Measurements from ENCODE around the gene SH3RF2. TPM values are rescaled to one million over a fixed set of nuclear protein-coding genes. Genes with fewer than 3 reads are reported as not detected.

Gene SH3RF2
- total RNA-seq, 1 experiment from 2014 or later: not detected

- H3K9me3 ChIP-seq (ENCODE audit: low read length): no peaks in the 10 kb centered on the region
These were observed 32.8 kb downstream of the SH3RF2 start for GRCh38 chr5:145968970-145969713.

GRCh38 chr5:145969714-145970092, 33.3 kb downstream of the SH3RF2 start:
- H3K4me3 ChIP-seq (ENCODE audit: low read length): no peak overlapping the region
- no peak overlapping the region for H3K9ac ChIP-seq (ENCODE audit: low read length)
- no peaks in the 10 kb centered on the region for H4K20me1 ChIP-seq (ENCODE audit: insufficient read depth, low read depth, low read length)
- H3K4me2 ChIP-seq (ENCODE audit: low read depth, low read length, poor library complexity, severe bottlenecking): no peak overlapping the region
- H3K27ac ChIP-seq (ENCODE audit: low read length): no peak overlapping the region
- no peaks in the 10 kb centered on the region for H3K9me2 ChIP-seq (replicated peaks; ENCODE audit: insufficient read depth, low read length)
- no peak for DNase-seq
- no peaks in the 10 kb centered on the region for H3K79me2 ChIP-seq (ENCODE audit: low read length)
- no peak overlapping the region for H2AFZ ChIP-seq (ENCODE audit: low read length)
- H3K9me3 ChIP-seq (ENCODE audit: low read length): no peaks in the 10 kb centered on the region
- H3K36me3 ChIP-seq (ENCODE audit: insufficient read depth, low read length): no peaks in the 10 kb centered on the region
- H3K4me1 ChIP-seq (ENCODE audit: low read length): no peaks in the 10 kb centered on the region
- H3K27me3 ChIP-seq (ENCODE audit: low read length): no peaks in the 10 kb centered on the region

More at GRCh38 chr5:145968970-145969713, 32.8 kb downstream of the SH3RF2 start:
- H3K36me3 ChIP-seq (ENCODE audit: insufficient read depth, low read length): no peaks in the 10 kb centered on the region
- no peak overlapping the region for H3K4me2 ChIP-seq (ENCODE audit: low read depth, low read length, poor library complexity, severe bottlenecking)
- H3K9me2 ChIP-seq (replicated peaks; ENCODE audit: insufficient read depth, low read length): no peaks in the 10 kb centered on the region
- H3K4me3 ChIP-seq (ENCODE audit: low read length): no peak overlapping the region
- no peak overlapping the region for H3K9ac ChIP-seq (ENCODE audit: low read length)
- no peak overlapping the region for H2AFZ ChIP-seq (ENCODE audit: low read length)
- DNase-seq: no peak
- H3K27ac ChIP-seq (ENCODE audit: low read length): no peak overlapping the region
- no peaks in the 10 kb centered on the region for H3K79me2 ChIP-seq (ENCODE audit: low read length)
- H3K27me3 ChIP-seq (ENCODE audit: low read length): no peaks in the 10 kb centered on the region
- no peaks in the 10 kb centered on the region for H3K4me1 ChIP-seq (ENCODE audit: low read length)
- H4K20me1 ChIP-seq (ENCODE audit: insufficient read depth, low read depth, low read length): no peaks in the 10 kb centered on the region

- H3K9ac ChIP-seq (ENCODE audit: low read length): no peak overlapping the region
- no peaks in the 10 kb centered on the region for H4K20me1 ChIP-seq (ENCODE audit: insufficient read depth, low read depth, low read length)
- no peak overlapping the region for H3K27ac ChIP-seq (ENCODE audit: low read length)
- no peak overlapping the region for H3K4me2 ChIP-seq (ENCODE audit: low read depth, low read length, poor library complexity, severe bottlenecking)
- H3K4me3 ChIP-seq (ENCODE audit: low read length): no peak overlapping the region
- no peaks in the 10 kb centered on the region for H3K9me3 ChIP-seq (ENCODE audit: low read length)
- H2AFZ ChIP-seq (ENCODE audit: low read length): no peak overlapping the region
- no peaks in the 10 kb centered on the region for H3K4me1 ChIP-seq (ENCODE audit: low read length)
- no peaks in the 10 kb centered on the region for H3K9me2 ChIP-seq (replicated peaks; ENCODE audit: insufficient read depth, low read length)
- no peaks in the 10 kb centered on the region for H3K27me3 ChIP-seq (ENCODE audit: low read length)
- H3K36me3 ChIP-seq (ENCODE audit: insufficient read depth, low read length): no peaks in the 10 kb centered on the region
- no peaks in the 10 kb centered on the region for H3K79me2 ChIP-seq (ENCODE audit: low read length)
- DNase-seq: no peak
These were observed 34.7 kb downstream of the SH3RF2 start for GRCh38 chr5:145971108-145971507.

GRCh38 chr5:145971701-145972100, 35.3 kb downstream of the SH3RF2 start:
- no peak overlapping the region for H3K4me2 ChIP-seq (ENCODE audit: low read depth, low read length, poor library complexity, severe bottlenecking)
- no peaks in the 10 kb centered on the region for H3K9me3 ChIP-seq (ENCODE audit: low read length)
- H3K4me3 ChIP-seq (ENCODE audit: low read length): no peak overlapping the region
- no peaks in the 10 kb centered on the region for H3K4me1 ChIP-seq (ENCODE audit: low read length)
- H3K27ac ChIP-seq (ENCODE audit: low read length): no peak overlapping the region
- no peaks in the 10 kb centered on the region for H3K36me3 ChIP-seq (ENCODE audit: insufficient read depth, low read length)
- H3K9ac ChIP-seq (ENCODE audit: low read length): no peak overlapping the region
- DNase-seq: no peak
- H4K20me1 ChIP-seq (ENCODE audit: insufficient read depth, low read depth, low read length): no peaks in the 10 kb centered on the region
- no peaks in the 10 kb centered on the region for H3K27me3 ChIP-seq (ENCODE audit: low read length)
- H3K79me2 ChIP-seq (ENCODE audit: low read length): no peaks in the 10 kb centered on the region
- H3K9me2 ChIP-seq (replicated peaks; ENCODE audit: insufficient read depth, low read length): no peaks in the 10 kb centered on the region
- no peak overlapping the region for H2AFZ ChIP-seq (ENCODE audit: low read length)

- no peak overlapping the region for H2AFZ ChIP-seq (ENCODE audit: low read length)
- H3K9me3 ChIP-seq (ENCODE audit: low read length): no peaks in the 10 kb centered on the region
- H3K27ac ChIP-seq (ENCODE audit: low read length): no peak overlapping the region
- H3K79me2 ChIP-seq (ENCODE audit: low read length): no peaks in the 10 kb centered on the region
- no peak overlapping the region for H3K4me2 ChIP-seq (ENCODE audit: low read depth, low read length, poor library complexity, severe bottlenecking)
- H3K9ac ChIP-seq (ENCODE audit: low read length): no peak overlapping the region
- no peak overlapping the region for H3K4me3 ChIP-seq (ENCODE audit: low read length)
- no peaks in the 10 kb centered on the region for H4K20me1 ChIP-seq (ENCODE audit: insufficient read depth, low read depth, low read length)
- no peak for DNase-seq
- no peaks in the 10 kb centered on the region for H3K4me1 ChIP-seq (ENCODE audit: low read length)
- H3K9me2 ChIP-seq (replicated peaks; ENCODE audit: insufficient read depth, low read length): no peaks in the 10 kb centered on the region
- no peaks in the 10 kb centered on the region for H3K27me3 ChIP-seq (ENCODE audit: low read length)
- no peaks in the 10 kb centered on the region for H3K36me3 ChIP-seq (ENCODE audit: insufficient read depth, low read length)
These were observed 38.6 kb downstream of the SH3RF2 start for GRCh38 chr5:145975001-145975360.

GRCh38 chr5:145975361-145976066, 39.1 kb downstream of the SH3RF2 start:
- H3K4me3 ChIP-seq (ENCODE audit: low read length): no peak overlapping the region
- H3K79me2 ChIP-seq (ENCODE audit: low read length): no peaks in the 10 kb centered on the region
- DNase-seq: no peak
- H3K27ac ChIP-seq (ENCODE audit: low read length): no peak overlapping the region
- H3K9me3 ChIP-seq (ENCODE audit: low read length): no peaks in the 10 kb centered on the region
- H4K20me1 ChIP-seq (ENCODE audit: insufficient read depth, low read depth, low read length): no peaks in the 10 kb centered on the region
- no peaks in the 10 kb centered on the region for H3K4me1 ChIP-seq (ENCODE audit: low read length)
- H3K9ac ChIP-seq (ENCODE audit: low read length): no peak overlapping the region
- H2AFZ ChIP-seq (ENCODE audit: low read length): no peak overlapping the region
- H3K9me2 ChIP-seq (replicated peaks; ENCODE audit: insufficient read depth, low read length): no peaks in the 10 kb centered on the region
- no peaks in the 10 kb centered on the region for H3K27me3 ChIP-seq (ENCODE audit: low read length)
- no peaks in the 10 kb centered on the region for H3K36me3 ChIP-seq (ENCODE audit: insufficient read depth, low read length)
- no peak overlapping the region for H3K4me2 ChIP-seq (ENCODE audit: low read depth, low read length, poor library complexity, severe bottlenecking)

GRCh38 chr5:145976431-145977155, 40.2 kb downstream of the SH3RF2 start:
- Histone ChIP-seq H3K27me3 (ENCODE audit: low read length) (no peaks in the 10 kb centered on the region), H3K9ac (ENCODE audit: low read length) (no peak overlapping the region), H3K79me2 (ENCODE audit: low read length) (no peaks in the 10 kb centered on the region), H3K36me3 (ENCODE audit: insufficient read depth, low read length) (no peaks in the 10 kb centered on the region), H3K9me3 (ENCODE audit: low read length) (no peaks in the 10 kb centered on the region), H3K4me3 (ENCODE audit: low read length) (no peak overlapping the region), H3K4me2 (ENCODE audit: low read depth, low read length, poor library complexity, severe bottlenecking) (no peak overlapping the region), H3K4me1 (ENCODE audit: low read length) (no peaks in the 10 kb centered on the region), H3K9me2 (replicated peaks; ENCODE audit: insufficient read depth, low read length) (no peaks in the 10 kb centered on the region), H4K20me1 (ENCODE audit: insufficient read depth, low read depth, low read length) (no peaks in the 10 kb centered on the region), H2AFZ (ENCODE audit: low read length) (no peak overlapping the region), H3K27ac (ENCODE audit: low read length) (no peak overlapping the region)
- no peak for DNase-seq

GRCh38 chr5:145978171-145978570, 41.8 kb downstream of the SH3RF2 start:
- Histone ChIP-seq H3K4me1 (ENCODE audit: low read length) (no peaks in the 10 kb centered on the region), H3K9me3 (ENCODE audit: low read length) (no peaks in the 10 kb centered on the region), H3K9me2 (replicated peaks; ENCODE audit: insufficient read depth, low read length) (no peaks in the 10 kb centered on the region), H3K4me2 (ENCODE audit: low read depth, low read length, poor library complexity, severe bottlenecking) (no peak overlapping the region), H3K79me2 (ENCODE audit: low read length) (no peaks in the 10 kb centered on the region), H3K9ac (ENCODE audit: low read length) (no peak overlapping the region), H3K4me3 (ENCODE audit: low read length) (no peak overlapping the region), H4K20me1 (ENCODE audit: insufficient read depth, low read depth, low read length) (no peaks in the 10 kb centered on the region), H2AFZ (ENCODE audit: low read length) (no peak overlapping the region), H3K27ac (ENCODE audit: low read length) (no peak overlapping the region), H3K27me3 (ENCODE audit: low read length) (no peaks in the 10 kb centered on the region), H3K36me3 (ENCODE audit: insufficient read depth, low read length) (no peaks in the 10 kb centered on the region)
- DNase-seq: no peak
